ENCODE results near the gene SNAP29. TPM values are rescaled to one million over a fixed set of nuclear protein-coding genes. Genes with fewer than 3 reads are reported as not detected.
"Not testable (repeated sequence)": the region's sequence is repeated elsewhere in the genome, so short reads cannot be mapped to it uniquely, and the experiment has no call there.

SNAP29 gene
- total RNA-seq, 1 donor from 2014 or later = 6.0 TPM

- DNase-seq = no peak
Observed at GRCh38 chr22:20903093-20903492, 44.3 kb downstream of the SNAP29 start.

- DNase-seq = no peak
Observed at GRCh38 chr22:20904008-20904979, 45.5 kb downstream of the SNAP29 start.

GRCh38 chr22:20904980-20905355 is 46.2 kb downstream of the SNAP29 start:
- DNase-seq = no peak

- no peak for DNase-seq
Observed at GRCh38 chr22:20905415-20906386, 46.9 kb downstream of the SNAP29 start.

- no peak for DNase-seq
Observed at GRCh38 chr22:20906387-20906767, 47.6 kb downstream of the SNAP29 start.

GRCh38 chr22:20908717-20909116 is 49.9 kb downstream of the SNAP29 start:
- not testable (repeated sequence) for DNase-seq

- DNase-seq = no peak
Observed at GRCh38 chr22:20909543-20910303, 50.9 kb downstream of the SNAP29 start.

- DNase-seq = no peak
Observed at GRCh38 chr22:20912494-20912893, 53.7 kb downstream of the SNAP29 start.

GRCh38 chr22:20916916-20917810 is 58.4 kb downstream of the SNAP29 start, which contains the start of gene CRKL:
CRKL (plus strand) TSS chr22:20917407; CDS start chr22:20917935, 528 bp downstream.
- peak; percentile 97 for DNase-seq

- no peak for DNase-seq
Observed at GRCh38 chr22:20918663-20919218, 59.9 kb downstream of the SNAP29 start.

GRCh38 chr22:20919718-20920117 is 60.9 kb downstream of the SNAP29 start:
- DNase-seq = peak; percentile 19

GRCh38 chr22:20920881-20921203 is 62.0 kb downstream of the SNAP29 start:
- DNase-seq = no peak

GRCh38 chr22:20922141-20922751 is 63.4 kb downstream of the SNAP29 start:
- DNase-seq = no peak

- no peak for DNase-seq
Observed at GRCh38 chr22:20926243-20926642, 67.4 kb downstream of the SNAP29 start.

GRCh38 chr22:20927940-20928572 is 69.2 kb downstream of the SNAP29 start:
- DNase-seq = no peak

GRCh38 chr22:20928573-20928967 is 69.8 kb downstream of the SNAP29 start:
- no peak for DNase-seq

GRCh38 chr22:20930004-20930403 is 71.2 kb downstream of the SNAP29 start:
- DNase-seq = no peak

- not testable (repeated sequence) for DNase-seq
Observed at GRCh38 chr22:20930435-20930834, 71.6 kb downstream of the SNAP29 start.

GRCh38 chr22:20931126-20931654 is 72.4 kb downstream of the SNAP29 start:
- no peak for DNase-seq

GRCh38 chr22:20933910-20934309 is 75.1 kb downstream of the SNAP29 start:
- no peak for DNase-seq

Measured in dermis blood vessel endothelial cell (primary cell).